NCI-H1105 (cell line): ENCODE measurements around the gene CYP3A7.
"Not testable (repeated sequence)": the region's sequence is repeated elsewhere in the genome, so short reads cannot be mapped to it uniquely, and the experiment has no call there.

Source experiments
- DNase-seq: peaks from one replicate; lab custom pipeline; 2025; lab: John Stamatoyannopoulos, UW

CYP3A7 gene

DNA sequence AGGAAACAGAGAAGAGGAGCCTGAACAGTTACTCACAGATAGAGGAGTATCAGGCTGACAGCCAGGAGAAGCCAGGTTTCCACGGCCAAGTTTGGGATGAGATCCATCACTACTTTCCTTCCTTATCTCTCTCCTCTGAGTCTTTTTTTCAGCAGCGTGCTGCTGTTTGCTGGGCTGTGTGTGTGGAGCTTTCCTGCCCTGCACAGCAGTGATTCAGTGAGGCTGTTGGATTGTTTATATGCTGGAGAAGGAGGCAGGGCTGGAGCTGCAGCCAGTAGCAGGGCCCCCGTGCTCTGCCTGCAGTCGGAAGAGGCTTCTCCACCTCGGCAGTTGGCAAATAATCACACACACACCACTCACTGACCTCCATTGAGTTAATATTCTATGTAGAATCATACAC lies at the start of gene CYP3A7:
TSS of gene CYP3A7 (minus strand) at position 210 of the 400 bp plus-strand sequence. CDS start at position 107, 103 bp downstream.
- no peak for DNase-seq

DNA sequence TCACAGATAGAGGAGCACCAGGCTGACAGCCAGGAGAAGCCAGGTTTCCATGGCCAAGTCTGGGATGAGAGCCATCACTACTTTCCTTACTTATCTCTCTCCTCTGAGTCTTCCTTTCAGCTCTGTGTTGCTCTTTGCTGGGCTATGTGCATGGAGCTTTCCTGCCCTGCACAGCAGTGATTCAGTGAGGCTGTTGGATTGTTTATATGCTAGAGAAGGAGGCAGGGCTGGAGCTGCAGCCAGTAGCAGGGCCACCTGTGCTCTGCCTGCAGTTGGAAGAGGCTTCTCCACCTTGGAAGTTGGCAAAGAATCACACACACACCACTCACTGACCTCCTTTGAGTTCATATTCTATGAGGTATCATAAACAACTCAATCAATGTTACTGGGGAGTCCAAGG lies 49.0 kb upstream of the CYP3A7 start, which contains the start of gene CYP3A4:
TSS of gene CYP3A4 (minus strand) at position 178 of the 400 bp plus-strand sequence. CDS start at position 75, 103 bp downstream.
- DNase-seq, result no peak

GRCh38 chr7:99782012-99782953 lies 47.3 kb upstream of the CYP3A7 start:
- DNase-seq, result no peak

DNA sequence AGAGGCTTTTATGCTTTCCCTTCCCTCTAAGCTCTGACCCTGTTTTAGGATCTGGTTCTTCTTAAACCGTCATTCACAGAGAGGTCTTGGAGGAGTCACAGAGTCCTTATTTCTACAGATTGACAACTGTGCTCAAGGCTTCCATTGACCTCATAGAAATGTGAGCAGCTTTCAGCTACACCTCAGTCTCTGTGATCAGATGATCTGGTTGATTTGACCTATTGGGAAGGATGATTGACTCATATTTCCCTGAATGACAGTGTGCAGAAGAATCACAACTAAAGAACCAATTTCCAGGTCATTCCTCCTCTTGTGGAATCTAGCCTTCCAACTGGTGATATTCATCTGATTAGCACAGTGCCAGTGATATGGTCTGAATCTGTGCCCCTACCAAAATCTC lies 45.6 kb upstream of the CYP3A7 start:
- no peak for DNase-seq

GRCh38 chr7:99779949-99780348 lies 45.0 kb upstream of the CYP3A7 start:
- DNase-seq, result no peak

- DNase-seq, result no peak
Observed at GRCh38 chr7:99778880-99779279, 43.9 kb upstream of the CYP3A7 start.

GRCh38 chr7:99773395-99773794 lies 38.4 kb upstream of the CYP3A7 start:
- DNase-seq, result not testable (repeated sequence)

DNA sequence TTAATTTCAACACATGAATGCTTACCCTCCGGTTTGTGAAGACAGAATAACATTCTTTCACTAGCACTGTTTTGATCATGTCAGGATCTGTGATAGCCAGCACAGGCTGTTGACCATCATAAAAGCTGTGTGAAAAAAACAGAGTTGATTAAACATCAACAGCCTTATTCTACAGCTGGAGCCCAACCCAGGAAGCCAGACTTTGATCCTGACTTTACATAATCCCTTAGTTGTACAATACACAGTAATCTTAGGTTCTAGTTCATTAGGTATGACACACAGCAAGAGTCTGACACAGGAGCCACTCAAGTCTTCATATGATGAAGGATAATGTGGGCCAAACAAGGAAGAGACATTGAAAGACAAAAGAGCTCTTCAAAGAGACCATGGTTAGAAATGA lies 37.6 kb upstream of the CYP3A7 start:
- no peak for DNase-seq

DNA sequence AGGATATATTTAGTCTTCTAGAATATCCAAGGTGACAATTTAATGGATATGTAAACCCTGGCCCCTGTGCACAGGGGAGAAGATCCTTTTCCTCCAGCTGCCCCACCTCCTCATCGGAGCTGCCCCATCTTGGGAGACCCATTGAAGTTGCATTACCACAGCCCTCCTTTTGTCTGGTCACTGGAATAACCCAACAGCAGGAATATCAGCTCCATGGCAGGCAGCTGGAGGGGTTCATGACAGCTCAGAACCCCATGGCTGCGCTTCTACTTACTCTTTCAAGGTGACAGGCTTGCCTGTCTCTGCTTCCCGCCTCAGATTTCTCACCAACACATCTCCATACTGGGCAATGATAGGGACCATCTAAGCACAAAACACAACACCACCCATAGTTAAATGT lies 34.5 kb upstream of the CYP3A7 start:
- DNase-seq, result not testable (repeated sequence)

DNA sequence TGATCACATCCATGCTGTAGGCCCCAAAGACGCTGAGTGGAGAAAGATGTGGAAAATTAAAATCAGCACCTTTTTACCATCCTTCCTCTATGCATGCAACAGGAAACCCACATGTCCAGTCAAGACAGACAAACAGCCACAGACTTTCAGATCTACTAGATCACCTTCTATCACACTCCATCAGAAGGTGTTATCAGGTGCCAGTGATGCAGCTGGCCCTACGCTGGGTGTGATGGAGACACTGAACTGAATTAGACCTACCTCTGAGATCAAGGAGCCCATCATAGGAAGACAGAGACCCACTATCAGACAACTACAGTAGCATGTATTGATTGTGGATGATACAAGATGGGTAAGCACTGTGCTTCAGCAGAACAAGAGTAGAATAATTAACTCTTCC lies 33.5 kb upstream of the CYP3A7 start:
- DNase-seq, result no peak

- DNase-seq, result no peak
Observed at GRCh38 chr7:99767662-99768061, 32.7 kb upstream of the CYP3A7 start.

DNA sequence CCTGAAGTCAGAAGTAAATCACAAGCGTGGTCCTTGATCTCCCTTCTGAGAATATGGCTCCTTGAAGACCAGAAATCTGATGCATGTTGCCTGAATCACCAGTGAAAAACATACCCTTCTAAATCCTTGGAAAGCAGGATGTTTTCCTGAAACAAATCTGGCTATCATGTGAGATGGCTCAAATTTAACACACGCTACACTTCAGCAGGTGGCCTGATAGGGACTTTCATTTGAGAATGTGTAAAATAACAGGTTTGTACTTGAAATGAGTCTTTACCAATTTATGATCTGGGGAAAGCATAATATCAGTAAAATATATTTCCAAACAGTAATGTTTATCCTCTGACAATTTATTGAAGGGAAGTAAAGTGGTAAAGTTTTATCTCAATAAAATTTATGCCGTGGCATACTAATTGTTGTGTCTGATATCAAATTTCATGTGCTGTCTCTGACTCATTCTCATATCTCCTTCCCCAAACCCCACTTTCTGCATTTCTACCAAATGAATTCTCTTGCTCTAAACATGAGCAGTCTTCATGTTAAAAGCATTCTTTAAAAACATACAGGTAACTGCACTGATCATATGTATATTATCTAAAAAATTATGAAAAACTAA lies 31.6 kb upstream of the CYP3A7 start:
- no peak for DNase-seq

DNA sequence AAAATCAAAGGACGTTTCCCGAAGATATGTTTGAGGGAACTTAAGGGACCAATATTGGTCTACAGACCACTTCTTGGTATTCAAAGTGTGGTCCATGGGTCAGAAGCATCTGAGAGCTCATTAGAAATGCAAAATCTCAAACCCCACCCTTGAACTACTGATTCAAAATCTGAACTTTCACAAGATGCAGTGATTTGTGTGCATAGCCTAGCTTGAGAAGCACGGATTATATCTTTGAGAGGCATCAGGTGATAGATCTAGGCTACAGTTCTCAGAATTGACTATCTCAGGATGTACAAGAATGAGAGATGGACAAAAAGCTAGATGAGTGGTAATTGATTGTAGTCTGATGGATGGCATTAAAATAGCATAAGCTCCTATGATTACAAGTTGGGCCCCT lies 29.5 kb upstream of the CYP3A7 start:
- DNase-seq, result no peak

DNA sequence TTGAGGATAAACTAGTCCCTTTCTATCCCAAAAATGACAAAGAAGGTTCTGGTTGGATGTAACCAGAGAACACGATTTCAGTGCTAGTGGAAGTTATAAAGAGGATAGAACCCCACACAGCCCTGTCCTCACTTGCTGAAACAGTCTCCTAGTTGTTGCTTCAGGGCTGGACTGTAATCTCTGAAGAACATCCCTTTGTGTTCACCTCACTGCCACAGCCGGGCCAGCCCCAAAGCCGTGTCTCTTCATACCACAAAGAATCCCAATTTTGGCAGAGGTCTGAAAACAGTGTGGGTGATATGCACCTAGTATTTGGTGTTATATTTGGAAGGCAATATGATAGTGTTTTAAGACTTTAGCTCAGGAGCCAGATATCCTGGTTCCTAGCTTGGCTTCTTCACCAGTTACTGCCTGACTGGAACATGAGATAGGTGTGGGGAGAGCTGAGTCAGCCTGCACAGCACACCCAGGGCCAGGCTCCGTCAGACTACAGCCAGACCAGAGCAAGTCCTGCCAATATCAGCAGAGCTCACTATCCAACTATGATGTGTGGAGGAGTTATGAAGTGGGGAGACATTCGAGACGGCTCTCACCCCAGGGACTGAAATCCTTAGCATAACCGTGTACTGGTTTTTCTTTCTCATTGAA lies 27.8 kb upstream of the CYP3A7 start:
- no peak for DNase-seq

DNA sequence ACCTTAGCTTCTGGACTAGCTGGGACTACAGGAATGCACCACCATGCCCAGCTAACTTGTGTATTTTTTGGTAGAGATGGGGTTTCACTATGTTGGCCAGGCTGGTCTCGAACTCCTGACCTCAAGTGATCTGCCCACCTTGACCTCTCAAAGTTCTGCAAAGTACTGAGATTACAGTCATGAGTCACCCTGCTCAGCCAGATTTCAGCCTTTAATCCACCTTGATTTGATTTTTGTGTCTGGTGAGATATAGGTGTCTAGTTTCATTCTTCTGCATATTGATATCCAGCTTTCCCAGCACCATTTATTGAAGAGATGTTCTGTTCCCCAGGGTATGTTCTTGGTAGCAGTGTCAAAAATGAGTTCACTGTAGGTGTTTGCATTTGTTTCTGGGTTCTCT lies 20.1 kb upstream of the CYP3A7 start:
- no peak for DNase-seq

DNA sequence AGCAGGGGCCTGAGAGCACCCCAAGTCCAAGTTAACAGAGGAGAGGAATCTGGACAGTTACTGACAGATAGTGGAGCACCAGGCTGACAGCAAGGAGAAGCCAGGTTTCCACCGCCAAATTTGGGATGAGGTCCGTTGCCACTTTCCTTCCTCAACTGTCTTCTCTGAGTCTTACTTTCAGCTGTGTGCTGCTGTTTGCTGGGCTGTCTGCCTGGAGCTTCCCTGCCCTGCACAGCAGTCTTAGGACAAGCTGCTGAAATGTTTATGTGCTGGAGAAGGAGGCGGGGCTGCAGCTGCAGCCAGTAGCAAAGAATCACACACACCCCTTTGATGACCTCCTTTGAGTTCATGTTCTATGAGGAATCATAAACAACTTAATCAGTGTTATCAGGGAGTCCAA lies 17.4 kb upstream of the CYP3A7 start:
- DNase-seq, result no peak

DNA sequence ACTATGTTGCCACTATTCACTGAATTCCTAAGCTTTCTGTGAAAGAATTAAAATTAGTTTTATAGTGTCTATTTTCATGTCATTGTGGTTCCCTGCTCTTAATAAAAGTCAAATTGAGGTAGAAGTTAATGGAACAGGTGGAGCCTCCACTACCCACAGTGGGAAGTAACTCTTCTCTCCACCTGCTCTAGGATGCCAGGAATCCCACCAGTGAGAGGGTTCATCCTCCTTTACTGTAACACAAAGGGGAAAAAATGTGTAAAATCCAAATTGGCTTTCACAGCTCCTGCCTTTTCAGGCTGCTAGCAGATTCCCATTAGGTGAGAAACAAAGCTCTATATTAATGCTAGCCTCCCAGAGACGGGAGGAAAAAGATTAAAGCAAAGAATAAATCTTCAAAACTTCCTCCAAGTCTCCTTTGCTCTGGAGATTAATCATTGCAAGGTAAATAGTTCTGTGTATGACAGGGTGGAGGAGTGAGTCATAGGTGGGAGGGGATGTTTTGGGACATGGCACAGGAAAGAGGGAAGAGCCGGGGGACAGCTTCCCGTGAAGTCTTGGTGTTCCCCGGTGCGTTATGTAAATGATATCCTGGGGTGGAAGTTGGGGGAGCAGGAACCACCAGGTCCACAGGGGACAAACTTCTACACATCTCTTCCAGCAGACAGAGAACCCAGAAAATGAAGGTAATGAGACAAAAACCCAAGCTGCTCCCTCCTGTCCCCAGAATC lies 16.5 kb upstream of the CYP3A7 start:
- DNase-seq, result not testable (repeated sequence)

- DNase-seq, result no peak
Observed at GRCh38 chr7:99748846-99749579, 14.0 kb upstream of the CYP3A7 start.

- DNase-seq, result not testable (repeated sequence)
Observed at GRCh38 chr7:99746915-99747314, 11.9 kb upstream of the CYP3A7 start.

- not testable (repeated sequence) for DNase-seq
Observed at GRCh38 chr7:99745395-99745794, 10.4 kb upstream of the CYP3A7 start.

DNA sequence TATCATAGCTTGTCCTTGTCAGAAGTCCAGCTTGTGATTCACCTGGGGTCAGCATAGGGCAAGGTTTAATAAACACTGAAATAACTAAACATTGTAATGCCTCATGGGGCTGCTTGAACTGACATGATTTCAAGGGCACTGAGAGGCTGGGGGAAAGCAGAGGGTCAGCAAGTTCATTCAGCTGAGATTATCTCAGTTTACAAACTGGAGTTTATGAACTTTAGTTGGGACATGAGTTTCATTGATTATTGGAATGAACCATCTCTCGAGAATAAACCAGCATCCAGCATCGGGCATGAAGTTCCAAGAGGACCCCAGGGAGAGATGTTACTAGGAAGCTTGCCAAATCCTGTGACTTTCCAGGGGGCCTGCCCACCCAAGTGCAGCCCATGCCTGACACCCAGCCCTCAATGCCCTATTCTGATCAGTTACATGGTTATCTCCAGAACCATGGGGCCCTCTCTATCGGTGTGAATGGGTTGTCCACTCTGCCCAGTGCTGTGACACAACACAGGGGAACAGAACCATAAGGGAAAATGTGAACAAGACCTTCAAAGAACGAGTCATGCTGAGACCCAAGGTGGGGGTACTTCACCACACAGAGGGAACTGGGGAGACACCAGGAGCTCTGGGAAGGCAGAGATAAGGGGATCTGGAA lies 7.9 kb upstream of the CYP3A7 start:
- DNase-seq, result no peak
